ENCODE results near the gene ZNF518B.
"Not testable (repeated sequence)": the region's sequence is repeated elsewhere in the genome, so short reads cannot be mapped to it uniquely, and the experiment has no call there.

Gene ZNF518B

DNA sequence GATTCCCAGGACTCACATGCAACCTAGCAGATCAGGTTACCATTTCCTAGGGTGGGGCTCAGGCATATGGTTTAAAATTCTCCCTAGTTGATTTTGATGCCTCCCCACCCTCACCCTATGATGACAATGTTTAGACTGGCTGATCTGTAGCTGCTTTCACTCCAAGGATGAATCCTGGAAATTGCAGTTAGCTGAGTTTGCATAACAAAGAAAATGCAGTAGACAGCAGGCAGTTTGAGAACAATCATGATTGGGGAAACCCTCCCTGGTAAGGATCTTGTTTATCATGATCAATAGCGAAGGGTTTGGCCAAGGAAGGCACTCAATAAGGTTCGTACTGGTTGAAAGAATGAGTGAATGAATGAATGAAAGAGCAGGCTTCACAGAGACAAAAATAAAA is 2.1 kb downstream of the ZNF518B start:
- DNase-seq = no peak

DNA sequence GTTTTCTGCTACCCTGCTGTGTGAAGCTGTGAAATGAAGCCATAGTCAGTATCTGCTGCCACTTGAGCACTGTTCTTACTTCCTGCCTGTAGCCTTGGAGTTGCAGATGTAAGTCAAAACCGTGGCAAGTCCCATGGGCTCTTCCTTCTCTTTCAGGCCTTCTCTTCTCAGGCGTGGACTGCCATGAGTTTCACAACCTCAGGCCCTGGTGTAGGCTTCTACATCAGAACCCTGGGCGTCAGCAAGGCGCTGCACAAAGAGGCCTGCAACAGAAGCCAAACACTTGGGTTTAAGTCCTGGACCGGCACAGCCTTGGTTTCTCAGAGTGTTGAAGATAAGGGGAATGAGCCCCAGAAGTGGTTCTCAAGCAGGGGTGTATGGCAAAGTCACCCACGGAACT is 2.5 kb downstream of the ZNF518B start:
- no peak for DNase-seq

DNA sequence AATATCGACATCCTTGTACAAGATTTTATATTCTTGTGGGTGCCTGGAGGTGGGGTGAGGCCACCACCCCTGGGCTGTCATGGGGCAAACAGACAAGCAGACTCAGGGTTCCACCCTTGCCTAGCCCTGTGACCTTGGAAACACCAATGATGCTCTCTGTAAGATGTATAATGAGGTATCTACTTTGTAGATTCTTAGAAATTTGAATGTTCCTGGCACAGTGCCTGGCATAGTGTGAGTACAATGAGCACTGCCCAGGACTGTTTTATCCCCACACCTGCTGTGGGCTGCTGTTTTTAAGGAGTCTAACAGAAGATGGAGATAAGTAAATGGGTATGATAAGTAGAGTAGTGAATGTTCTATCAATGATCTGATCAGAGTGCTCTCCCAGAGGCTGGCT is 3.1 kb downstream of the ZNF518B start:
- no peak for DNase-seq

DNA sequence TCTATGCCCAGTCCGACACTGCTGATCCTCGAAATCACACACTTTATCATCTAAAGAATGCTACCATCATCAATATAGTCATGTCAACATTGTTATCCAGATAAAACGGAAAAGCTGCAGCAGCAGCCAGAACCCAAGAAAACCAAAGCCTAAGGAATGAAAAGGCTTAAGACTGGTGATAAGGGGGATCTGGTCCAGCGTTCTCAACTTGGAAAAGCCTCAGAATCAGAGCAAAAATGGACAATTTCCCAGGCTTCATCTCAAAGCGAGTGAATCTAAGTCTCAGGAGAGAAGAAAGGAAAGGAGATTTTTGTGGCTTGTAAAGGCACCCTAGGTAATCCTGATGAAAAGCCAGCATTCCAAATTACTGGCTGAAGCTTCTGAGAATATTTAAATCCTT is 8.2 kb downstream of the ZNF518B start:
- no peak for DNase-seq

DNA sequence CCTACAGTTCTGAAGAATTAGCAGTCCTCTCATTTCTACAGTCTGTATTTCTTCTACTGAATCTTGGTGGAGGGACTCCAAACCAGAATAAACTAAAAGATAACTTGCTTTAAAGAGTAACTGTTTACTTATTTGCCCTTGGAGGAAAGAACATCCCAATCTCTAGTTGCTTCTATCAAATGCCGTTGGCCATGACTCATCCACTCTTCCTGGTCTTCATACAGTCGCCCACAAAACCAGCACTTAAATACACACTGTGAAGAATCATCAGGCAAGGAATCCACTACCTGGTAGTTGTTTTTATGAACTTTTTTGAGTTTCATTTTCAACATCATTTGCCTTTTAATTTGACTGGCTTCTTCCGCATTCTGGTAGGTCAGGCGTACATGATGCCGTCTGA is 14.2 kb downstream of the ZNF518B start:
- no peak for DNase-seq

DNA sequence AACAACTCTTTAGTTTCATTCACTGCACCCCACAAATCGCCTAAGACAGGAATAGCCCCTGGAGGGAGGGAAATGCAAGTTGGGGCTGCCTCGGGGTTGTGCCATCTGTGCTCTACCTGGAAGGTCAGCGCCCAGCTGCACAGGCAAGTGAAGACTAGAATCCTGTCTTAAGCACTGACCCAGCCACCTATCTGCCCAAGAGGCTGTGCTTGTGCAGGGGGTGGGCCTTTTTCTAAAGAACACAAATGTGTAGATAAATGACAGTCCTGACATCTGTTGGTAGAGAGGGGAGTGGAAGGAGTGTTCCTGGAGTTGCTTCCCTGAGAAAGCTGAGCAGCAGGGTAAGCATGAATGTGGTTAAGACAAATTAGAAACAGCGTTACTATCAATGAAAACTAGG is 15.7 kb downstream of the ZNF518B start:
- DNase-seq = no peak

DNA sequence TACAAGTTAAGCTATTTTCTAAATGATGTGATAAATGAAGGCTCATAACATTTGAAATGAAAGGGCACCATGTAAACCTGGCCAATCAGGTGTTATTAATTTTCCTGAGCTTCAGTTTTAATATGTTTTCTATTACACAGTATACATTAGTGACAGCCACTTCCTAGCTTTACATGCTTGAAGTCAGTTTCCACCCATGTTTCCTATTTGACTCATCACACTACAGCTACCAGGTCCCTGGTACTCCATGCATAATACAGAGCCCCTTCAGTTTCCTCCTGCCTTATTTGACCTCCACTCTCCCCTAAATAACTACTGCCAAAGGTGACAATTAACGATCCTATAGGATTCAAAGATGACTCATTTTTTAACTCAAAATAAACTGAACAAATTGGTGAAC is 18.3 kb downstream of the ZNF518B start:
- DNase-seq = no peak

DNA sequence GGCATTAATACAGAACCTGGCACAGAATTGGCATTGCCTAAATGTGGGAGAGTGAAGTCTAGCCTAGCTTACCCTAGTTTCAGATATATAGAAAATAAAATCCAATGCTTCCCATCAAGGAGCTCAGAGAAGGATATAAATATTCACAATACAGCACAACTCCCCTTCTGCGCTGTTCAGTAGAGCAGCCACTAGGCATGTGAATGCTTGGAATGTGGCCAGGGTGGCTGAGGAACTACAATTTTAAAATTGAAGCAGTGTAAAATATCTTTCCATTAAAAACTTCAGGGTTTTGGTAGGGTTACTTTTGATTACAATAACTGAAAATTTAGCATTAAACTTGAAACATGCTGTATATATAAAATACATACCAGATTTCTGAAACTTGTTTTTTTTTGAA is 19.5 kb downstream of the ZNF518B start:
- DNase-seq = no peak

DNA sequence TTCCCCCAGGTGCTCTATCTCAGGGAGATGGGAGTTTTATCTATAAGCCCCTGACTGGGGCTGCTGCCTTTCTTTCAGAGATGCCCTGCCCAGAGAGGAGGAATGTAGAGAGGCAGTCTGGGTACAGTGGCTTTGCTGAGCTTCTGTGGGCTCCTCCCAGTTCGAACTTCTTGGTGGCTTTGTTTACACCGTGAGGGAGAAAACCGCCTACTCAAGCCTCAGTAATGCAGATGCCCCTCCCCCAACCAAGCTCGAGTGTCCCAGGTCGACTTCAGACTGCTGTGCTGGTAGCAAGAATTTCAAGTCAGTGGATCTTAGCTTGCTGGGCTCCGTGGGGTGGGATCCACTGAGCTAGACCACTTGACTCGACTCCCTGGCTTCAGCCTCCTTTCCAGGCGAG is 29.5 kb downstream of the ZNF518B start:
- not testable (repeated sequence) for DNase-seq

DNA sequence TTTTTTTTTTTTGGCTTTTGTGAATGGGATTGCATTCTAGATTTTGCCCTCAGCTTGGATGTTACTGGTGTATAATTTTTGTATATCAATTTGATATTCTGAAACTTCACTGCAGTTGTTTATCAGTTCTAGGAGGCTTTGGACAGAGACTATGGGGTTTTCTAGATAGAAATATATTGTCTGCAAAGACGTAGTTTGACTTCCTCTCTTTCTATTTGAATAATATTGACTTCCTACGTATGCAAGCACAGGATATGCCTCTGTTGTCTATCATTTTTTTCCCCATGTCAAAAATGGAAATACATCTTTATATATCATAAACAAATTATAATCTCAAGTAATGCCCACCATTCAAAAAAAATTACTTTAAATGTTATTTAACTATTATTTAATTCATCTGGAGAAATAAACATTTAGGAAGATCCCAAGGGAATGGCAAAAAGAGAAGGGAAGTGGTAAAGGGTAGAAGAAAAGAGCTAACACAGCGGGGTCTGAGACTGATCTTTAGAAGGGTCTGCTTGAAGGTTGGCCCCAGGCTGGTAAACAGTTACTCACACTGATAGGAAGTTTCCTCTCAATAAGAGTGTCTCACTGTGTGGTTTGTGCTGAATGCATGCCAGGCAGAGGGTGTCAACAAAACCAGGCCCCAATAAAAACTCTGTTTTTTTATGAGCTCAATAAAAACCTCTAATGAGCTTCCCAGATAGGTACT is 35.7 kb downstream of the ZNF518B start:
- no peak for DNase-seq

DNA sequence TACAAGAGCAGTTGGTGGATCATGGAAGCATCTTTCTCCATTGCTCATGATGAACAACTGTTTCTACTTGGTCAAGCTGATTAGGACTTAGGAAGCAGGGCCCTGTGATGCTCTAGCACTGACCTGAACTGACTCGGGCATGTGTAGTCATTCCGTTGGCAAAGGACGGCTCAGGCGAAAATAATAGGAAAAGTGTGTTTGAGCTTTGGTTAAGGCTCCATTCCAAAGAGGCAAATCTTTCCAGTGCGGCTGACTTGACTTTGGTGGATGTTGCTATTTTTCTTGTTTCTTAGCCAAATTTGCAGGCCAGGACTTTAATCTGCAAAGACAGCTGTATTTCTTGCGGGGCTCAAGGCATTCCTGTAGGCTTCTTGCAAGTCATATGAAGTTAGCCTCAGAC is 39.5 kb downstream of the ZNF518B start:
- DNase-seq = no peak

DNA sequence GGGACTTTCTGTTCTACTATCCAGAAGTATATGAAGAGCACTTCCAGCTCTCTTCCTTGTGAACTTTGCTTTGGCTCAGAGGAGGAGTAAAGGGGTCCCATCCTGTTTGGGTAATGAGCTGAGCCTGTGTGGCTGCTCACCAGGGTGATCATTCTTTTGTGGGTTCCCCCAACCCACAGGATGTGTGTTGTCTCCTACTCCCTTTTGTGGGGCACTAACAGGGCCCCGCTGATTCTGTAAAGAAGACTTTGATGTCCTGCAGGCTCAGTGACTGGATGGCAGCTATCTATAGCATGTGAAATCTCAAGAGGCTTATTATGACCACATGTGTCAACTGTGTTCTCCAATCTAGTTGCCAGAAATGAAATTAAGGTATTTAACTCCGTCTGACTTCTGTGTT is 40.8 kb downstream of the ZNF518B start:
- no peak for DNase-seq

DNA sequence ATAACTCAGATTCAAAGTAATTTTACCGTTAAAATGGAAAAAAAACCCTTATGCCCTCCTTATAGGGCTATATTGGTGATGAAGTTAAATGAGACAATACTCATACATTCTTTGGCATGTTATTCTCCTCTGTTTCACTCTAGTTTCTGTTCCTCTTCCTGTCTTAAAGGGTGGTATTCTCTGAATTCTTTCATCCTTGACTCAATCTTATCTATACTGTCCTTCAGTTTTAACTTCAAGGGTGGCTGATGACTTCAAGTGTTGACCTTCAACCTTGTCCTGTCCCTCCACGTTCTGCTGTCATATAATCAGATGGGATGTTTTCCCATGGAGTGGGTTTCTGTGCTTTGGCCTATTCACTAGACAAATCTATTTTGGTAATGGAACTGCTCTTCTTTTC is 44.0 kb downstream of the ZNF518B start:
- DNase-seq = no peak

DNA sequence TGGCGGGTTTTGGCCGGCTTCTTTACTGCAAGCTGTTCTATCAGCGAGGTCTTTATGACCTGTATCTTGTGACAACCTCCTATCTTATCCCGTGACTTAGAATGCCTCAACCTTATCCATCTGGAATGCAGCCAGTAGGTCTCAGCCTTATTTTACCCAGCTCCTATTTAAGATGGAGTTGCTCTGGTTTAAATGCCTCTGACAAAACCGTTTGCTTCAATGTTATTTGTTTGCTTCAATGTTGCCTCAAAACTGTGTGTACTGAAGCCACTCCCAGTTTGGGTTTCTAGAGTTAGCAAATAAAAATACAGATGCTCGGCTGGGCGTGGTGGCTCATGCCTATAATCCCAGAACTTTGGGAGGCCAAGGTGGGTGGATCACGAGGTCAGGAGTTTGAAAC is 51.6 kb downstream of the ZNF518B start:
- no peak for DNase-seq

DNA sequence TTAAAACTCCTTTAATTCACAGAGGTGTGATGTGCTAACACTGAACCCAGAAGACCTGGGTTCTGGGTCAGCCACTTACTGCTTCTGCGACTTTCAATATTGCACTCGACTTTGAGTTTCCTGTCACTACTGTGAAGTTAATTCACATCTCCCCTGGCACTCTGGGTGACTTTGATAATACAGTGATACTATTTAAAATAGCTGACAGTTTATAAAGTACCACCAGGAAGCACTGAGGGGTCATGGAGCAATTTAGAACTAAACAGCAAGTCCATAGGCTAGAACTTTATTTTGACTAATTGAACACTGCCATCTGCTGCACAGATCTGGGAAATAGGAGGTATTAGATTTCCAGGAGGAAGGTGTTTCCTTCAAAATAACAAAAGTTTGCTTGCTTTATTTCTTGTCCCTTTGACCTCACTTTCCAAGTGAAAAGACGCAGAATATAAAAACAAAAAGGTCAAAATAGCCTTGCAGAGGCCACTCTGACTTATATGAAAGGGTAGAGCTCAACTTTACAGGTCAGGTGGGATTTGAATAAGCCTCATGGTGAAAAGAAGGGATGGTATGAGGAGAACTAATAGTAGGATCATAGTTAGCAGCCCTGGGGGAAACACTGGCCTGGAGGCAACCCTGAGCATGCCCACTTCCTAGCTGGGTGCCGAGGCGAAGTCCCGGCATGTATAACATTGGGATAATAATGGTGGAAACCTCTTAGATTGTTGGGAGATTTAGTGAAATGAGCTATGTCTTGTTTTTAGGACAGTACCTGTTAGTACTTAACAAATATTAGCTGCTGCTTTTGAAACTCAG is 53.4 kb downstream of the ZNF518B start:
- DNase-seq = no peak

DNA sequence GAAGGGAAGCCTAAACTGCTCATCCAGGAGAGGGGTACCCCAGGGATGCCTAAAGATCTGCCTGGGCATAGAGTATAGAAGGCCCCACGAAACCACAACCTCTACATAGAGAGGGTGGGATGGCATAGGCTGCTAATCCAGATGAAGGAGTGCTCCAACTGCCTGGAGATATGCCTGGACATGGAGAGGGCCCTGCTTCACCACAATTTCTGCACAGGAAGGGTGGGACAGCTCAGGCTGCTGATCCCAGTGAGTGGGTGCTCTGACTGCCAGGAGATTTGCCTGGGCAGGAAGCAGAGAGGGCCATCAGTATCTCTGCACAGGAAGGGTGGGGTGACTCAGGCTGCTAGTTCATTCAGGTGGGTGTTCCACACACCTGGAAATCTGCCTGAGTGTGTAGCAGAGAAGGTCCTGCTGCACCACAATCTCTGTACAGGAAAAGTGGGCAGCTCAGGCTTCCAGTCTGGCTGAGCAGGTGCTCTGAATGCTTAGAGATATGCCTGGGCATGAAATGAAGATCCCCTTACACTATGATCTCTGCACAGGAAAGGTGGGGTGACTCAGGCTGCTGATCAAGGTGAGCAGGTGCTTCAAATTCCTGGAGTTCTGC is 61.1 kb downstream of the ZNF518B start:
- DNase-seq = no peak
